Dedifferentiated amniotic fluid mesenchymal stem cell (primary cell): ENCODE measurements around the gene SLX4IP.

Experiments
- DNase-seq: peaks from one replicate; pipeline ENCODE4 v3.0.0-alpha.2; 2016; ENCODE audit errors: extremely low spot score

Gene SLX4IP

DNA sequence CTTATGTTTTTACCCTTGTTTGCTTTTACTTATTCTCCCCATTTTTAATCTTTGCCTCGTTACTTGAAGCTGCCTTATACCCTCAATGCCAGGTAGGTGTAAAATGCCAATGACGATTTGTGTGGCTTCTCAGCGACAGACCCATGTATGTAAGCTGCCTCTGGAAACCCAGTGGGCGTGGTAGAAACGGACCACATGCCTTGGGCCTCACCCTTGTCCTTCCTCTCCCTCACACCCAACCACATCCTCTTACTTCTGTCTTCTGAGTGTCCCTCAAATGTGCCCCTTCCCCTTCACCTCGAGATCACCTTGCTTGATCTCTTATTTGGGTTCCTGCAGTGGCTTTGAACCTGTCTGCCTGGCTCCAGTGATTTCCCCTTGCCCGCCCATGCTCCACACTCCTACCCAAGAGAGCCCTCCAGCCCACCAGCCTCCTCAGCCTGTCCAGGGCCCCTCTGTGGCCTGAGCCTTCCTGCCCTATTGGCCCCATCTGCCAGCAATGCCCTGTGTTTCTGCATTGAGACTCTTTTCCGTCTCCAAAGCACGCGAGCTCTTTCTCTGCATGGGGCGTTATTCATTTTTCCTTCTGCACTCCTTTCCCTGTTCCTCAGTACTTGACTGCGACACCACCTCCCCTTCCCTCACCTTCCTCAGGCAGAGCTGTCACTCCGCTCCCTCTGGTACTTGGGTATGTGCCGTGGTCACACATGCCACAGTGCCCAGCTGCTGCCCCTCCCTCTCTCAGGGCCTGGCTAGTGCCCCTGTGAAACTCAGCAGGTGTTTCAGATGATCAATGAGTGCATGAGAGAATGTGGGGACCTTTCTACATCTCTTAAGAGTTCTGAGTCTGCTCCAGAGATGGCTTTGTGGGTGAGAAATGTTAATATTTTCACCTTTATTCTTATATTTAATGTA lies 115.4 kb downstream of the SLX4IP start:
- no peak for DNase-seq

DNA sequence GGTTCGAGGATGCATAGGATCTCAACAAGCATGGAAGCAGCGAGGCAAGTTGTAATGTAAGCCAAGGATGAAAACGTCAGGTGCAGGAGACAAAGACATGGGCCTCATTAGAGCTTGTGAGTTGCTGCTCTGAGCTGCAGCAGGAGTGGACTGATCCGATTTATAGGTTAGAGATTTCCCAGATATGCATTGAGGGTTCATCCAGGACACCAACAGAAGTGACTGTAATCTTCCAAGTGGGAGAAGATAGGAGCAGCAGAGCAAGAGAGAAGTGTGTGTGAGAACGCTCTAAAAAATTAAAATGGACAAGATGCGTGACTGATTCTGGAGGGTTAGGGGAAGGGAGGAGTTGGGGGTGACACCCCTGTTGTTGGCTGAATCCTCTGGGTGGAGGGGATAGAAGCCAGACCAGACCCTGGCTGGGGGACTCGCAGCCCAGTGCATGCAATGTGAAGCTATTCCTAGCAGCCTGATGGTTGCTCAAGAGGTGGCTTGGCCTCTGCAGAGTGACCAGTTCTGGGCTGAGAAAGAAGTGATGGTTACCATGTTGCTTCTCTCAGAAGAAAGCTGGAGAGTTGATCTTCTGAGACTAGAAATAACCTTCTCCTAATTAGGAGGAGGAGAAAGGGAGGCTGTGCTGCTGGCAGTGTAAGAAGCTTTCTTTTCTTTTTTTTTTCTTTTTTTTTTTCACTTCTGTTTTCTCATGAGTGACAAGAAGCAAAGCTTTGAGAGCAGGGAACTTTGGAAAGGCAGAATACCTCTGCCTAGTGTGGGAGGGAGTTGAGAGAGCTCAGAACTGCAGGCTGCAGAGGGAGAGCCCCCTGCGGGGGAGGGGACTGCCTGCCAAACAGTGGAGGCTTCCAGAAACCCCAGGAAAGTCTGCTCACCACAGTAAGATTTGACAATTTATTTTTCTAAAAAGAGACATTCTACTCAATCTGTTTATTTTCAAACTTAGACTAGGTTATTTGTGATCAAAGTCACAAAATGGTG lies 116.9 kb downstream of the SLX4IP start:
- no peak for DNase-seq

DNA sequence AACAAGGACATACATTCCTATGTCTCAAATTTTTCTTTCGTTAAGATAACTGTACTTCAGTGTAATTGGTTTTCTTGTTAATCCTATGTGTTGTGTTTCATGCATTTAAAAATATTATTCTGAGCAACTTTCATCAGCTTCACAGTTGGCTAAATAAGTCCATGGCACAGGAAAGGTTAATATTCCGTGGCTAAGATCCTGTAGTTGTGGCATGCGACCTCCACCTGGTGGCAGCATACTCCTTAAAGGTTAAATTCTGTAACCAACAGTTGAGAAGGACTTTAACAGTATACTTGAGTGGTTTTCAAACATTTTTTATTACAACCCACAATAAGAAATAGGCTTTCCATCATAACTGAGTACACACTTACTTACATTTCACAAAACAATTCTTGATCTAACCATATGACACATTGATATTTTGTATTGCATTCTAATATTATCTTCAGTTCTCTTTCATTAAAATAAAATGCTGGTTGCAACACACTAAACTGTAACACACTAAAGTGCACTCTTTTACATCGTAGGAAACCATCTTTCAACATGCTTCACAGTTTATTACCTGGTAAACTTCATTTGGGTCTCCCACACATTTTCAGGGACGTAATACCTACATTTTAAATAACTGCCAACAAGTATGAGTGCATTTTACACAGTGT lies 118.3 kb downstream of the SLX4IP start:
- DNase-seq, result peak; percentile 64

DNA sequence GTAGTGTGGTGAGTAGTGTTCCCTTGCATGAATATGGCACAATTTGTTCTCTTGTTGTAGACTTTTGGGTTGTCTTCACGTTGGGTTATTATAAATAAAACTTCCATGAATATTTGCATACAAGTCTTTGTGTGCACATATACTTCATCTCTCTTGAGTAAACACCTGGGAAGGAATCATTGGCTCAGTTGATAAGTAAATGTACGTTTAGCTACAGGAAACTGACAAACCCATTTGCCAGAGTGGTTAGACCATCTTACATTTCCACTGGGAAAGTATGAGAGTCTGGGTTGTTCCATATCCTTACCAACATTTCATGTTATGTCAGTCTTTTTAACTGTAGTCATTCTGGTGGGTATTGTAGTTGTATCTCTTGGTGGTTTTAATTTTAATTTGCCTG lies 119.2 kb downstream of the SLX4IP start:
- no peak for DNase-seq

DNA sequence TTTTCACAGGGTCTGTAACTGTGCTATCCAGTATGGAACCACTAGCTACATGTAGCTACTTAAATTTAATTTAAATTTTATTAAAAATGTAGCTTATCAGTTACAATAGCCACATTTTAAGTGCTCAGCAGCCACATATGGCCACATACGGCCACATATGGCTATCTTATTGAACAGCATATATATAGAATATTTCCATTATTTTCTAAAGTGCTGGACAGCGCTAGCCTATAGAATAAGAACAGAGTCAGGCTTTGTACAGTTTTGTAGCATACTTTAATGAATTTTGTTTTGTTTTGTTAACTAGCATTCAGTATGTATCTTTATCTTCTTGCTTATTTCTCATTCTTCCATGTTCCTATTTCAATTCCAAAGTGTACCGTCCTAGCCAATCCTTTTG lies 120.3 kb downstream of the SLX4IP start:
- no peak for DNase-seq

DNA sequence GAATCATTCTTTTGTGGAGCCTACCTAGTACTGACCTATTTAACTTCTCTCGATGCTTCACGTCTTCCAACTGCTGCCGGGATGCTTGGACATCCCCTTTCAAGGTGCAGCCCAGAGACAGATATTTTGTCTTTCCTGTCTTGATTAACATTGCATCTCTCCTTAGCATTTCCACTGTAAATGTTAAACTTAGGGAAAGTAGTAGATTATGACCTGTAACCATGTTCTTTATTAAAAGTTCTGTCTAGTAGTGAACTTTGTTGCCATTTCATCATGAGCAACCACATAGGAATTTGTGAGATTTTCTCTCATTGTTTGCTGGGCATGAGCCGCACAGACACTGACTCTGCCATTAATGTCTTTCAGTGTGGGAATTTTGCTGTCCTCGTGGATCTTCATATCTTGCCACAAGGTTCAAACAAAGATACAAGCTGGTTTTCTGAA lies 120.8 kb downstream of the SLX4IP start:
- DNase-seq, result peak; percentile 29

DNA sequence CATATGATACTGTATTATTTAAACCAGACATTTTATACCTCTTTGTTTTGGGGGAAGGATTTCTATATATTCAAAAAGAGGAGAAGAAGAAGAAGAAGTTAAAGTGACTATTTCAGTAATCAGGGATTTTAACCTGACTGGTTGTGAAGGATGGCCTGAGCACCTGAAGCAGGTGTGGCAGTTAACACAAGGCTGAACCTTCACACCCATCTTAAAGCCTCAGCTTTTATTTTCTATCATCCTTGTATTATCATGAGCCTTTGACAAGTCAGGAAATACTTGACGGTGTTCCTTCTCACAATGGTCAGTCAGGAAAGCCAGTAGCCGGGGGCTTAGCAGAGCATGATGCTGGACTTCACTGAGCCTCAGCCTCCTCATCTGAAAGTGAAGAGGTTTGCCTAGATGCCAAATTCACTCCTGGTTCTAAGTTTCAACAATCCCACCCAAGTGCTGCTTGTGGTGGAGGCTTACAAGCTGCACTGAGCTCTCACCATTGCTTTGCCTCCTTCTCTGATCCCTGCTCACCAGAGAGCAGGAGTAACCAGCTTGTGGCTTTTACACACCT lies 121.5 kb downstream of the SLX4IP start:
- DNase-seq, result no peak

DNA sequence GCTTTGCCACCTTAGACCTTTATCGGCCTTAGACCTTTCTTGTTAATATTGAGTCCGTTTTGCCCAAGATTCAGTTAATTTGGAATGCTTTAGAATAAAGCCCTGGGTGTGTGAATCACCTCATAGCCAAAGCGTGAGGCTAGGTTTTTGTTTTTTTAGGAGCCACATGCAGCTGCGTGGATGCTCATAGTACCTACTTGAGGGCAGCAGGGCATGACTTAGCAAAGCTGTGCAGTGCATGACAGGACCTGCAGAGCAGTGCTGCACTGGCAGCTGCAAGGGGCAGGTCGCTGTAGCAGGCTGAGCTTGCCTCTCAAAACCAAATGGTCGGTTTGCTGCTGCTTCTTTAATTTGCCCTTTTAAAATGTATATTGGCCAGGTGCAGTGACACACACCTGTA lies 122.6 kb downstream of the SLX4IP start:
- no peak for DNase-seq

DNA sequence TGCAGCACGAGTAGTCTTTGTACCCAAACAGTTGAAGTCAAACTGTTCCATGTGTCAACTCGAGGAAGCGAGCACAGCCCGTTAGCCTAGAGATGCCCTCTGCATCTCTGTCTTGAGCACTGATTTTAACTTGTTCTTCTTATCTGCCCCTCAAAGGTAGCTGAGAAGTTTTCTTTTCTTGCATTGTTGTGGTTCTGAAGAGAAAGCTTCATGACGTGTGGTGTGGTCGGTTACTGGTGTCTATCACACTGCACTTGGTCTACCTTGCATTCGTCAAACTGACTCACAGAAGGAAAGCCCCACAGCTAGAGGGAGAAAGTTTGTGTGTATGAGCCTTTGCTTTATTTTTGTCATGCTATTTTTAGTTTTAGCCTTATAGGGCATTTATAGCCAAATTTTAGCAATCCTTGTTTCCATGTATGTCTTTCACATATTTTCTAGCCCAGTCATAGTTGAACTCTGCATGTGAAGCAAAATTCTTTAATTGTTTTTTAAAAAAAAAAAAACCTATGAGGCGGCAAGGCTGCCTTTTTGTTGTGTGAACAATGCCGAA lies 123.6 kb downstream of the SLX4IP start:
- DNase-seq, result peak; percentile 76

DNA sequence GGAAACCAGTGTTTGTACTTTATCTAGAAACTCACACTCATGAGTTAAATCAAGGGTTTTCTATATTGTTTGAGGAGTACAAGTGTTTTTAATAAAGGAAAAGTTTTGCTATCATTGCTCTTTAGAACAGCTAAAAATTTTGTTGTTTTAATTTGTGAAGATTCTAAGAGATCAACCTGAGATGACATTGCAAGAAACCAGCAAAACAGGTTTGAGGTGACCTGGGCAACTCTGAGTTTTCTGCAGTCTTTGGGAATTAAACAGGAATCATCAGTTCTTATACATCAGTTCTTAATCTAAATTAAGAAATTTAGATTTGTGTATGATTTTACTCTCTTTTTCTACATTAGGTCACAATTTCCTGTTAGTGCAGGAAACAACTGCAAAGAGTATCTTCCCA lies 124.2 kb downstream of the SLX4IP start:
- DNase-seq, result no peak

DNA sequence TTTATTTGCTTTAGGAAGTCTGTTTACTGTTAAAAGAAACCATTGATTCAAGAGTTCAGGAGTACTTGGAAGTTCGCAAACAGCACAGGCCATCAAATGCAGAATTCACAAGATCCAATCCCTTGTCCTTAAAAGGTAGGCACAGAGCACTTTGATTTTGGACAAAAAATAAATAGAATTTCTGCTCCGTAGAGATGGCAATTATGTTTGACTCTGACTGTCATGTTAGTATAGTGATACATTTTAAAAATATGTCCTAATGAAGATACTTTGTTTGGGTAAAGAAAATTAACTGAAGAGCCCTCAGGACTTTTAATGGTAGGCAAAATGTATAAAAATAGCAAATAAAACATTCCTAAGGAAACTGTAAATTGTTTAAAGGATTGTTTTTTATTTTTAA lies 125.6 kb downstream of the SLX4IP start:
- DNase-seq, result no peak

DNA sequence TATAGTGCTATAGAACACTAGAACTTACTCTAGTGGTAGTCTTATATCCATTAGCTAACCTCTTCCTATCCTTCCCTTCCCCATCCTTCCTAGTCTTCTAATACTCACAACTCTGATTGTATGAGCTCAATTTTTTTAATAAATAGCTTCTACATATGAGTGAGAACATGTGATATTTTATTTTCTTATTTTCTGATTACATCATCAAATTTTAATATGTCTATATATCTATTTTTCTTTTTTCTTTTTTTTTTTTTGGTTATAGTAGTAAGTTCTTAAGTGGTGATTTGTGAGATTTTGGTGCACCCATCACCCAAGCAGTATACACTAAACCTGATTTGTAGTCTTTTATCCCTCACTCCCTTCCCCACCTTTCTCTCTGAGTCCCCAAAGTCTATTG lies 126.2 kb downstream of the SLX4IP start:
- DNase-seq, result no peak

DNA sequence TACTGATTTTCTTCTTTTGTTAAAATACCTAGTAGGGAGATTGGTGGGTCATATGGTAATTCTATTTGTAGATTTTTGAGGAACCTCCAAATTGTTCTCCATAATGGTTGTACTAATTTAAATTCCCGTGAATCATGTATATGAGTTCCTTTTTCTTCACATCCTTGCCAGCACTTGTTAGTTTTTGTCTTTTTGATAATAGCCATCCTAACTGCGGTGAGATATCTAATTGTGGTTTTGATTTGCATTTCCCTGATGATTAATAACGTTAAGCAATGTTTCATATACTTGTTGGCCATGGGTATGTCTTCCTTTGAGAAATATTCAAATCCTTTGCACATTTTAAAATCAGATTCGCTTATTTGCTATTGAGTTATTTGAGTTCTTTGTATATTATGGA lies 127.8 kb downstream of the SLX4IP start:
- DNase-seq, result no peak

DNA sequence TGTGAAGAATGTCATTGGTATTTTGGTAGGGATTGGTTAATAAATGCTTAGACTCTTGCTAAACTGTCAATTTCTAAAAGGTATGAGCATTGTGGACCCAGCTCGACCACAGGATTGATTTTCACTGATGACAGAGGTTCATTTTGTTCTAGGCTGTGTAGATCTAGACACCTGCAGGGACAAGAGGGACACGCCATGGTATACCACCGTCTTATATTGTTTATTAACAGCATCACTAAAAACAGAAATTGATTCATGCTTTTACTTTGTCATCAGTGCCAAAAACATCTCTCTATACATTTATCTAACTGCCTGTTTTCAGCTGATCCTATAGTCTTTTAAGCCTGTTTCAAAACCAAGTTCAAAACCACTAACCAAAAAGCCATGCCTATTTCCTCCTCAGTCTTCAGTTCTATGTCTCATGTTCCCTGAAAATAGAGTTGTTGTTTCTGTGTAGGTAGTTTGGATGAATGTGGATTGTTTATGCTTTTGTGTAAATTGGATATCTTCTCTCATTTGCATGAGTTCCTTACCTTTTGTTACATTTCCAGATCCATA lies 128.9 kb downstream of the SLX4IP start:
- DNase-seq, result no peak

DNA sequence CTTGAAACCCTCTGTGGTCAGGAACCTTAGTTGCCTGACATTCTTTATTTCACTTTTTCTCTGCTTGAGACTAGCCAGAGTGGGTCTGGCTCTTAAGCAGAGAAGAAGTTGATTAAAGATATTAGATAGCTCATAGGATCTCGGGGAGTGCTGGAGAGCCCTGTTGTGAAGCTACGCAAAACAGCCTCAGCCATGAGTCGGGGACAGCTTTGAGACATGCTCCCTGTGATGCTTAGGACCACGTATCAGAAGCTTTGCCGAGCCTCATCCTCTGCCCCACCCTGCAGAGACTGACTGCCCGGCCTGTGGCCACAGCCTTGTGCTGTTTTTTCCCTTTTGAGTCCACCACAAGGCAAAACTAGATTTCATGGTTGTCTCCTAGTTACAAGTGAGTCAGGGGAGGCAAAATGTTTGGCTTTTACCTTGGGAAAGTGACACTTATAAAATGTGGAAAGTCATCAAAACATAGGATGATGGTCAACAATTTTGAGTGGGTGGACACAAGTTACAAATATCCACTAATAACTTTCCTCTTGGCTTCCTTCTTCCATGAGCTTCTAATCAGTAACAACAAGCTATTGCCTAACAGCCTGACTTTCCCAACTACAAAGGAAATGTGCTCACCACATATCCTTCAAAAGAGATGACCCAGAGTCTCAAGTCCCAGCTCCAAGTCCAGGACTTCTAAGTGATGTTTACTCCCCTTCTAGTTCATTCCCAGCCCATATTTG lies 130.3 kb downstream of the SLX4IP start:
- peak; percentile 38 for DNase-seq

DNA sequence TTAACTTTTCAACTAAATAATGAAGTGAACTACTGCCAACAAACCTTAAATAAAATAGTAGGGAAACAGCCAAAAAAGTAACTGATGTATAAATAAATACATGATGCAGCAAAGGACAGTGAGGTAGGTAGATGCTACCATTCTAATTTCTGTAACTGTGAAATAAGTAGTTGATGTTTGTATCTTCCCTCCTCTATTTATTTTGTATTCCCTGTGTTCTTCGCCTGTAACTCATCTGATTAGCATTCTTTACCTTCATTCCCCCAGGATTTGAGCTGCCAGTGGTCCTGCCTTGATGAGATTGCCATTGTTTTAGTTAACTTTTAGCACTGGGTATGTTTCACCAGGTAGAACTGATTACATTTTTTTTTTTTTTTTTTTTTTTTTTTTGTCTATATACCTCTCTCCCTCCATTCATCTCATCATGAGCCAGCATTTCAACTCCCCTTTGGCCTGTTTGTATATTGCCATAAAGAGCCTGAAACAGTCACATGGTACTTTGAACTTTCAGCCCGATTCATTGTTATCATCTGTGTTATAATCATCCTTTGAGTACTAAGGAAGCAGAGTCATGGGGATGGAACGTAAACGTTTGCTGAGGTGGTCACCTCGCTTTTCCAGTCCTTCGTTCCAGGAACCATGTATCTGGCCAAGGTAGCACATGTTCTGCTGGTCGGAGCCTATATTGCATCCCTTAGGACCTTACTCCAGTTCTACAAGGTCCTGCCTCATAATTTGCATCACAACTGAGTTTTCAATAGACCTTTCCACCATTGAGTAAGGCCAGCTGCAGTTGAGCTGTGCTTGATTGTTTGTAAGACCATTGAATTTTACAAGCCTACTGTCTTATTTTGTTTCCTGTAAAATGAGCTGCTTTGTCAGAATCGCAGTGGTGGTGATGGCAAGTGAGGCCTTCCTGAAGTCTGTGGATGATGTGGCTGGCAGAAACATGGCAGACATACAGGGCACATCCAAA lies 131.1 kb downstream of the SLX4IP start:
- no peak for DNase-seq

DNA sequence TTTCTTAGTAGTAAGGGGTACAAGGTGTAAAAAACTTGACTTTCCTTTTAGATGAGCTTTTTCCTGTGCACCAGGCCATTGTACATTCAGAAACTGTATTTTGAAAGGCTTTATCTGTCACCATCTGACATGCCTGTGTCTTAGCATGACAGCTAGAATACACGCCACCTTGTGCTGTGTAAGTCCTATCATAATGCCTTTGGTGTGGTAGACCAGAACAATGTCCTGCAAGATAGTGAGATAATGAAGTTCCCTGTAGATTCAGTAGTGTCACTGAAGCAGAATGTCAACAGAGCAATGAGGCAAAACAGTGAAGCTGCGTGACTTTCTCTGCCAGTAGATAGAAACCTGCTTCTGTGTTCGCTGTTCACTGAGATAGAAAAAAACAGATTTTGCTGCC lies 132.9 kb downstream of the SLX4IP start:
- DNase-seq, result no peak

DNA sequence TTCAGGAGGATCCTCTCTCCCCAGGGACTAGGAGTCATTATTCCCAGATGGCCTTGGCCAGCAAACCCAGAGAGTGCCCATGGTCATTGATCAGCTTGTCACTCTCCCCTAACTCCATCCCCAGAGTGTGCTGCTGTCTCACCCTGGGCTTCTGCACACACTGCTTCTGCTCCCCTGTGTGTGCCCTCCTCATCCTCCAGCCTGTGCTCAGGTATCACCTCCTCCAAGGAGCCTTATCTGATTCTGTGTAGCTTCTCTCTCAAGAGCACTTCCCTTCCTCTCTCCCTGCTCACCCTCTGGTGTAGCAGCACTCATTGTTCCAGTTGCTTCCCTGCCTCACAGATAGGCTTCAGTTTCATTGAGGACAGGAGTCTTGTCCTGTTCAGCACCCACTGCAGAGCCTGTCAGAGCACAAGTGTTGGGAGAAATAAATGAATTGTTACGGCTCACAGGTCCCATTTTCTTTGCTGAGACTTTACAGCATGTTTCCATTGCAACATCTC lies 136.3 kb downstream of the SLX4IP start:
- DNase-seq, result no peak

DNA sequence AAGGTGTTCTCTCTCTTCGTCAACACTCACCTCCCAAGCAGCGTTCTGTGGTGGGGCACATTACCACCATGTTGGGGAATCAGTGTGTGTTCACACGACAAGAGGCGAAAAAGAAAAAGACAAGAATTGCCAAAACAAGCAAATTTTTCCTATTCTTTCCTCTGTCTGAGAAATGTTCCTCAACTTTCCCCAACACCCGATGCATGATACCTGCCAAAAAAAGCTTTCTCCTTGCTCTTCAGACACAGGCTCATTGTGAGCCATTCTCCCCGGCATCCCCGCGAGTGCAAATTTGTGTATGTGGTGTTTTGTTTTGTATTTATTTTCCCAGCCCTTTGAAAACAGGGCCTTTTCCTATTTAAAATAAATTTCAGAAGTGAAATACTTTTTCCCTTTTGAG lies 137.7 kb downstream of the SLX4IP start:
- DNase-seq, result no peak
